Amygdala (tissue), 56 donors: ENCODE measurements around the gene CLIC1.
"Not testable (repeated sequence)": the region's sequence is repeated elsewhere in the genome, so short reads cannot be mapped to it uniquely, and the experiment has no call there.

ENCODE experiments used
- DNase-seq, 56 donors: peaks; one replicate each; lab custom pipeline; 2025; lab: John Stamatoyannopoulos, UW

The CLIC1 gene

GRCh38 chr6:31725502-31726350, 10.6 kb downstream of the CLIC1 start:
- no peak for DNase-seq

- no peak for DNase-seq
Observed at GRCh38 chr6:31723980-31724691, 12.2 kb downstream of the CLIC1 start.

GRCh38 chr6:31723245-31723979, 12.9 kb downstream of the CLIC1 start, which contains the start of gene MPIG6B:
TSS of gene MPIG6B (plus strand) at chr6:31723373. CDS start at chr6:31723384, 11 bp downstream.
- DNase-seq = no peak

- DNase-seq = no peak
Observed at GRCh38 chr6:31722173-31722572, 14.2 kb downstream of the CLIC1 start.

- no peak for DNase-seq
Observed at GRCh38 chr6:31721351-31722020, 14.8 kb downstream of the CLIC1 start, which contains the start of gene LY6G6C. TSS of gene LY6G6C (minus strand) at chr6:31721746. CDS start at chr6:31721679, 67 bp downstream.

GRCh38 chr6:31720196-31720770, 16.0 kb downstream of the CLIC1 start:
- DNase-seq = no peak

GRCh38 chr6:31719001-31719400, 17.3 kb downstream of the CLIC1 start:
- no peak for DNase-seq

- DNase-seq = no peak
Observed at GRCh38 chr6:31718265-31718664, 18.1 kb downstream of the CLIC1 start.

GRCh38 chr6:31717499-31718222, 18.7 kb downstream of the CLIC1 start:
- no peak for DNase-seq

- peak in 1 of 56 donors; percentile 15 for DNase-seq
Observed at GRCh38 chr6:31715022-31715958, 21.0 kb downstream of the CLIC1 start, which contains the start of gene LY6G6D. TSS of gene LY6G6D (plus strand) at chr6:31715348. CDS start at chr6:31715356, 8 bp downstream.

- DNase-seq = no peak
Observed at GRCh38 chr6:31713991-31714684, 22.2 kb downstream of the CLIC1 start.

GRCh38 chr6:31713465-31713864, 22.9 kb downstream of the CLIC1 start:
- DNase-seq = no peak

GRCh38 chr6:31712296-31712695, 24.0 kb downstream of the CLIC1 start:
- no peak for DNase-seq

GRCh38 chr6:31711233-31711632, 25.1 kb downstream of the CLIC1 start:
- DNase-seq = no peak

GRCh38 chr6:31710523-31711219, 25.7 kb downstream of the CLIC1 start:
- no peak for DNase-seq

- not testable (repeated sequence) for DNase-seq
Observed at GRCh38 chr6:31709157-31709556, 27.2 kb downstream of the CLIC1 start.

- DNase-seq = no peak
Observed at GRCh38 chr6:31708224-31708623, 28.1 kb downstream of the CLIC1 start.
